ENCODE measurements around the gene CRYM. TPM values are rescaled to one million over a fixed set of nuclear protein-coding genes. Genes with fewer than 3 reads are reported as not detected.

Gene CRYM
- total and polyA plus RNA-seq, 2 donors (not counting 3 experiments of a cell fraction or from before 2014, with no cell fraction given), result not detected

GRCh38 chr16:21224800-21225199 is 53.3 kb downstream of the CRYM start:
- Histone ChIP-seq H3K4me3 (replicated peaks in 1 of 3; ENCODE audit: insufficient read depth in 1 of 3, low read depth in 1 of 3, low read length in 3 of 3) (no peak overlapping the region), H3K9me1 (replicated peaks; ENCODE audit: control insufficient read depth, extremely low read depth, insufficient read depth, low read length) (no peaks in the 10 kb centered on the region), H3K4me1 (ENCODE audit: control insufficient read depth, extremely low read depth, insufficient read depth, low read length) (no peaks in the 10 kb centered on the region), H3K4me2 (ENCODE audit: insufficient read depth, low read length) (no peak overlapping the region), H3K9ac (replicated peaks; ENCODE audit: extremely low read depth, insufficient read depth, low read length) (no peak overlapping the region), H3K36me3 (ENCODE audit: control insufficient read depth in 2 of 2, extremely low read depth in 1 of 2, insufficient read depth in 2 of 2, low read length in 2 of 2) (no peaks in the 10 kb centered on the region), H3K27ac (ENCODE audit: insufficient read depth, low read depth, low read length) (no peak overlapping the region), H3K27me3 (ENCODE audit: control insufficient read depth in 2 of 2, insufficient read depth in 2 of 2, low read length in 2 of 2) (peaks cover 12 to 20% of the 10 kb centered on the region in 2 experiments), H3K9me3 (replicated peaks; ENCODE audit: control insufficient read depth, insufficient read depth, low read length) (no peaks in the 10 kb centered on the region), H4K20me1 (replicated peaks; ENCODE audit: control insufficient read depth, extremely low read depth, insufficient read depth, low read length) (no peaks in the 10 kb centered on the region), H3K79me2 (ENCODE audit: control insufficient read depth, insufficient read depth, low read length) (no peaks in the 10 kb centered on the region), H2AFZ (ENCODE audit: low read depth, low read length) (no peak overlapping the region)
- CTCF ChIA-PET, result no interaction called here
- no TSS peak for BruUV-seq (replicated peaks)
- dilution Hi-C loops (cut with MboI; ENCODE audit: extremely low pct_ligation_motif_present, low sequenced_read_pairs) (no loop called here), intact Hi-C loops (cut with micrococcal nuclease) (no loop called here)
- POLR2A ChIA-PET, result no interaction called here
- DNase-seq (ENCODE audit: low read depth, low spot score), result no peak
- TF ChIP-seq POLR2A (IDR thresholded peaks at IDR 0.05; ENCODE audit: low read depth, low read length) (no peak), GATA2 (IDR thresholded peaks at IDR 0.05; ENCODE audit: insufficient read depth, insufficient read length, low read depth, low read length) (no peak), MAX (IDR thresholded peaks at IDR 0.05; ENCODE audit: insufficient read depth, insufficient read length) (no peak), FOS (IDR thresholded peaks at IDR 0.05; ENCODE audit: borderline replicate concordance, insufficient read depth, low read length) (no peak), EZH2 (IDR thresholded peaks at IDR 0.05; ENCODE audit: borderline replicate concordance, low read depth, low read length, severe bottlenecking) (no peak), CTCF (IDR thresholded peaks at IDR 0.05; ENCODE audit: extremely low read depth in 1 of 2, insufficient read depth in 1 of 2, low read depth in 1 of 2, low read length in 2 of 2) (no peak), MYC (IDR thresholded peaks at IDR 0.05; ENCODE audit: low read depth, low read length) (no peak), POLR2AphosphoS5 (IDR thresholded peaks at IDR 0.05; ENCODE audit: insufficient read depth, low read depth, low read length) (no peak), JUN (IDR thresholded peaks at IDR 0.05; ENCODE audit: borderline replicate concordance, insufficient read depth, insufficient read length, low read depth) (no peak)
- no peak for FAIRE-seq

Data from endothelial cell of umbilical vein (primary cell).